Gastrocnemius medialis (tissue), 4 donors: ENCODE data around the gene WASL. TPM values are rescaled to one million over a fixed set of nuclear protein-coding genes. Genes with fewer than 3 reads are reported as not detected.
A peak's percentile ranks its signal among the peaks of the same experiment; 100 is the strongest.

ENCODE experiments used
- ATAC-seq, 2 donors: fragments of 150-250 bp; one replicate each; pipeline ENCODE4 v1.9.1; 2016
- DNase-seq, 2 donors: peaks; one replicate each; pipeline ENCODE4 v3.0.0-alpha.2; 2019
- H3K27ac ChIP-seq, 4 donors: fragments of 200-600 bp; sonication (generic); 1 replicate in 1 of 4; 2 replicates in 3 of 4; pipeline ENCODE4 v1.5.1; 2016 to 2018; ENCODE audit warnings: mild to moderate bottlenecking in 2 of 4, moderate library complexity in 1 of 4
- H3K27me3 ChIP-seq, 3 donors: fragments of 200-600 bp; sonication (generic) in 2 of 3; 1 replicate in 1 of 3; 2 replicates in 2 of 3; pipeline versions ENCODE4 v1.5.1 to v1.6.0; 2016 to 2019; ENCODE audit warnings: mild to moderate bottlenecking in 1 of 3, moderate library complexity in 1 of 3
- H3K36me3 ChIP-seq, 2 donors: fragments of 200-600 bp; sonication (generic) in 1 of 2; one replicate each; pipeline ENCODE4 v1.5.1; 2017 to 2018
- H3K4me1 ChIP-seq, 2 donors: fragments of 200-600 bp; sonication (generic) in 1 of 2; one replicate each; pipeline ENCODE4 v1.5.1; 2016 to 2017; ENCODE audit warnings: mild to moderate bottlenecking in 2 of 2
- H3K4me3 ChIP-seq, 4 donors: fragments of 200-600 bp; sonication (generic) in 3 of 4; 1 replicate in 1 of 4; 2 replicates in 3 of 4; pipeline ENCODE4 v1.5.1; 2016 to 2019; ENCODE audit warnings: mild to moderate bottlenecking in 2 of 4
- H3K9me3 ChIP-seq, 3 donors: fragments of 200-600 bp; sonication (generic) in 2 of 3; 1 replicate in 1 of 3; 2 replicates in 2 of 3; pipeline ENCODE4 v1.5.1; 2016 to 2019
- CTCF ChIP-seq, 5 experiments: fragments of 450-650 bp in 3 of 5; fragments of 200-600 bp in 2 of 5; sonication (generic) in 2 of 5; IDR thresholded peaks in 4 of 5; conservative IDR thresholded peaks in 1 of 5; 1 replicate in 4 of 5; 2 replicates in 1 of 5; pipeline ENCODE4 v1.5.1; 2016 to 2019; ENCODE audit warnings: antibody characterized with exemption in 5 of 5, mild to moderate bottlenecking in 3 of 5, moderate library complexity in 3 of 5
- POLR2A ChIP-seq, 2 donors: fragments of 450-650 bp; IDR thresholded peaks; one replicate each; pipeline ENCODE4 v1.6.1; 2017; ENCODE audit warnings: antibody characterized with exemption in 2 of 2, mild to moderate bottlenecking in 2 of 2, moderate library complexity in 2 of 2
- in situ Hi-C, 4 donors: fragments of 200-750 bp; cut with MboI; loops; one replicate each; pipeline versions ENCODE4 v1.15.0 to v1.8.0; 2017; ENCODE audit warnings: low sequenced_read_pairs in 4 of 4
- intact Hi-C: fragments of 100-400 bp; cut with DNase I; formaldehyde crosslinking; loops from one replicate; pipeline ENCODE4 v1.15.1; 2023; ENCODE audit warnings: low total_unique reads
- total RNA-seq, 4 donors: library from RNA; depleted of rRNA; stranded (reverse); fragments of >200 nt; gene quantifications; one replicate each; pipeline versions ENCODE4 v1.1.0 to v1.2.3, GENCODE V29; 2016

Gene WASL
- total RNA-seq, 4 donors from 2014 or later, result 29.0 to 40.4 (median 33.0) TPM

GRCh38 chr7:123662755-123663154 is 86.0 kb downstream of the WASL start:
- H3K4me3 ChIP-seq, result peak overlapping the region; percentile 17 to 73 (median 54)
- ATAC-seq (no peak), DNase-seq (no peak)
- TF ChIP-seq CTCF (IDR thresholded peaks at IDR 0.05 in 4 of 5, conservative IDR thresholded peaks at IDR 0.05 in 1 of 5) (no peak), POLR2A (IDR thresholded peaks at IDR 0.05) (no peak)
- intact Hi-C loops, result loop anchor here (2.0 kb wide), 1 partner anchor 16 kb away; no protein-coding TSS in a partner anchor
- H3K4me1 ChIP-seq, result peaks cover 69 to 76% of the 10 kb centered on the region in 2 donors
- peaks cover 0 to 31% of the 10 kb centered on the region in 2 donors for H3K36me3 ChIP-seq
- in situ Hi-C loops, result no loop called here
- no peaks in the 10 kb centered on the region for H3K27me3 ChIP-seq
- H3K9me3 ChIP-seq, result no peaks in the 10 kb centered on the region
- peak overlapping the region; percentile 88 to 96 (median 96) for H3K27ac ChIP-seq

- Histone ChIP-seq H3K9me3 (no peaks in the 10 kb centered on the region), H3K4me3 (peak overlapping the region; percentile 4 to 73 (median 54)), H3K27ac (peak overlapping the region; percentile 88 to 96 (median 96)), H3K36me3 (peaks cover 0 to 31% of the 10 kb centered on the region in 2 donors), H3K27me3 (no peaks in the 10 kb centered on the region), H3K4me1 (peaks cover 70 to 76% of the 10 kb centered on the region in 2 donors)
- ATAC-seq (no peak), DNase-seq (no peak)
- TF ChIP-seq CTCF (IDR thresholded peaks at IDR 0.05 in 4 of 5, conservative IDR thresholded peaks at IDR 0.05 in 1 of 5), result no peak
- TF ChIP-seq POLR2A (IDR thresholded peaks at IDR 0.05), result no peak
- in situ Hi-C loops (no loop called here), intact Hi-C loops (loop anchor here (2.0 kb wide), 1 partner anchor 17 kb away; no protein-coding TSS in a partner anchor)
These were observed 86.5 kb downstream of the WASL start for GRCh38 chr7:123662293-123662692.

GRCh38 chr7:123661765-123662164 is 87.0 kb downstream of the WASL start:
- ATAC-seq, result no peak
- intact Hi-C loops, result loop anchor here (2.0 kb wide), 1 partner anchor 17 kb away; no protein-coding TSS in a partner anchor

GRCh38 chr7:123660514-123661354 is 88.1 kb downstream of the WASL start:
- TF ChIP-seq POLR2A (IDR thresholded peaks at IDR 0.05), result peak in 1 of 2 donors; percentile 3
- TF ChIP-seq CTCF (IDR thresholded peaks at IDR 0.05 in 4 of 5, conservative IDR thresholded peaks at IDR 0.05 in 1 of 5), result no peak
- H3K9me3 ChIP-seq, result no peaks in the 10 kb centered on the region
- no peaks in the 10 kb centered on the region for H3K27me3 ChIP-seq
- peak overlapping the region; percentile 88 to 96 (median 96) for H3K27ac ChIP-seq
- DNase-seq (no peak), ATAC-seq (peak in 1 of 2 donors; percentile 11)
- peaks cover 68 to 70% of the 10 kb centered on the region in 2 donors for H3K4me1 ChIP-seq
- in situ Hi-C loops (no loop called here), intact Hi-C loops (no loop called here)
- H3K4me3 ChIP-seq, result peak overlapping the region; percentile 58 to 73 (median 71)
- peaks cover 0 to 31% of the 10 kb centered on the region in 2 donors for H3K36me3 ChIP-seq

More at GRCh38 chr7:123661765-123662164, 87.0 kb downstream of the WASL start:
- Histone ChIP-seq H3K27ac (peak overlapping the region; percentile 88 to 96 (median 96)), H3K36me3 (peaks cover 0 to 31% of the 10 kb centered on the region in 2 donors), H3K4me1 (peaks cover 75 to 76% of the 10 kb centered on the region in 2 donors), H3K27me3 (no peaks in the 10 kb centered on the region), H3K4me3 (peak overlapping the region in 3 of 4 donors; percentile 37 to 73 (median 70)), H3K9me3 (no peaks in the 10 kb centered on the region)
- no peak for DNase-seq
- no peak for TF ChIP-seq CTCF (IDR thresholded peaks at IDR 0.05 in 4 of 5, conservative IDR thresholded peaks at IDR 0.05 in 1 of 5)
- no peak for TF ChIP-seq POLR2A (IDR thresholded peaks at IDR 0.05)
- in situ Hi-C loops, result no loop called here
